GM20431 (cell line): ENCODE data around the gene IL1R1.

Experiments used
- in situ Hi-C: fragments of 300-500 bp; cut with MseI, MboI; formaldehyde crosslinking; loops from one replicate; pipeline ENCODE4 v1.15.0; 2020; ENCODE audit warnings: low sequenced_read_pairs; ENCODE audit not compliant: unreplicated experiment

The IL1R1 gene

GRCh38 chr2:102166189-102166845, 23.8 kb downstream of the IL1R1 start:
- in situ Hi-C loops, result no loop called here

- in situ Hi-C loops, result no loop called here
Observed at GRCh38 chr2:102168026-102168771, 25.7 kb downstream of the IL1R1 start.

- in situ Hi-C loops, result no loop called here
Observed at GRCh38 chr2:102171946-102172345, 29.4 kb downstream of the IL1R1 start.

GRCh38 chr2:102172745-102173144, 30.2 kb downstream of the IL1R1 start:
- in situ Hi-C loops, result no loop called here

GRCh38 chr2:102176172-102176571, 33.6 kb downstream of the IL1R1 start:
- in situ Hi-C loops, result no loop called here

GRCh38 chr2:102177814-102178478, 35.4 kb downstream of the IL1R1 start:
- in situ Hi-C loops, result no loop called here

- in situ Hi-C loops, result no loop called here
Observed at GRCh38 chr2:102179061-102179460, 36.5 kb downstream of the IL1R1 start.

GRCh38 chr2:102179788-102180686, 37.5 kb downstream of the IL1R1 start:
- in situ Hi-C loops, result no loop called here

- in situ Hi-C loops, result no loop called here
Observed at GRCh38 chr2:102180687-102180999, 38.1 kb downstream of the IL1R1 start.

GRCh38 chr2:102181376-102181775, 38.8 kb downstream of the IL1R1 start:
- in situ Hi-C loops, result no loop called here

GRCh38 chr2:102181919-102182635, 39.5 kb downstream of the IL1R1 start:
- in situ Hi-C loops, result no loop called here

- in situ Hi-C loops, result no loop called here
Observed at GRCh38 chr2:102184018-102184417, 41.5 kb downstream of the IL1R1 start.

- in situ Hi-C loops, result no loop called here
Observed at GRCh38 chr2:102184568-102184967, 42.0 kb downstream of the IL1R1 start.

- in situ Hi-C loops, result no loop called here
Observed at GRCh38 chr2:102185347-102185746, 42.8 kb downstream of the IL1R1 start.

- in situ Hi-C loops, result no loop called here
Observed at GRCh38 chr2:102186791-102187495, 44.4 kb downstream of the IL1R1 start, which contains the start of gene IL1RL2. Gene IL1RL2, plus strand, starts transcription at chr2:102187023. Its CDS starts 845 bp downstream, at chr2:102187868.

GRCh38 chr2:102187496-102188150, 45.1 kb downstream of the IL1R1 start:
- in situ Hi-C loops, result no loop called here

GRCh38 chr2:102190430-102191107, 48.0 kb downstream of the IL1R1 start:
- in situ Hi-C loops, result no loop called here

- in situ Hi-C loops, result no loop called here
Observed at GRCh38 chr2:102191501-102191900, 49.0 kb downstream of the IL1R1 start.
